Measurements from ENCODE around the gene TLR6. TPM values are rescaled to one million over a fixed set of nuclear protein-coding genes. Genes with fewer than 3 reads are reported as not detected.
A peak's percentile ranks its signal among the peaks of the same experiment; 100 is the strongest.

TLR6 gene
- total RNA-seq, 1 donor from 2014 or later = 8.3 TPM

DNA sequence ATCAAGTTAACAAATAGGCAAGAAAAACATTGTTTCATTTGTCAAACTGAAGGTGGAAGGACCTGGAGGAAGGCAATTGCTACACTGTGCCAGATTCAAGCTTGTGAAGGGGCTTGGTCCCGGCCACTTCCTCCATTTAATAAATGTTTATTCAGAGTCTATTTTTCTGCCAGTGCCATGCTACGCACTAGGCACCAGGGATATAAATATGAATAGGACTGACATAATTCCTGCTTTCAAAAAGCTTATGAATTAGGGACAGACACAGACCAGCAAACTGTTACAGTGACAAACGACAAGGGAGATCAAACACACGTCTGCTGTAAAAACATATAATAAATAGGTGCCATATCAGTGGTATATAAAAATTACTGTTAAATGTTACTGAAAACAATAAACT lies 571 bp downstream of the TLR6 start:
- no peaks in the 10 kb centered on the region for H3K9me3 ChIP-seq
- peak overlapping the region; percentile 43 for H3K27ac ChIP-seq
- H3K36me3 ChIP-seq = no peaks in the 10 kb centered on the region
- no peak for TF ChIP-seq POLR2AphosphoS5 (IDR thresholded peaks at IDR 0.05; ENCODE audit: insufficient read depth in 1 of 2, low read depth in 1 of 2)
- TF ChIP-seq, protein P1, sequence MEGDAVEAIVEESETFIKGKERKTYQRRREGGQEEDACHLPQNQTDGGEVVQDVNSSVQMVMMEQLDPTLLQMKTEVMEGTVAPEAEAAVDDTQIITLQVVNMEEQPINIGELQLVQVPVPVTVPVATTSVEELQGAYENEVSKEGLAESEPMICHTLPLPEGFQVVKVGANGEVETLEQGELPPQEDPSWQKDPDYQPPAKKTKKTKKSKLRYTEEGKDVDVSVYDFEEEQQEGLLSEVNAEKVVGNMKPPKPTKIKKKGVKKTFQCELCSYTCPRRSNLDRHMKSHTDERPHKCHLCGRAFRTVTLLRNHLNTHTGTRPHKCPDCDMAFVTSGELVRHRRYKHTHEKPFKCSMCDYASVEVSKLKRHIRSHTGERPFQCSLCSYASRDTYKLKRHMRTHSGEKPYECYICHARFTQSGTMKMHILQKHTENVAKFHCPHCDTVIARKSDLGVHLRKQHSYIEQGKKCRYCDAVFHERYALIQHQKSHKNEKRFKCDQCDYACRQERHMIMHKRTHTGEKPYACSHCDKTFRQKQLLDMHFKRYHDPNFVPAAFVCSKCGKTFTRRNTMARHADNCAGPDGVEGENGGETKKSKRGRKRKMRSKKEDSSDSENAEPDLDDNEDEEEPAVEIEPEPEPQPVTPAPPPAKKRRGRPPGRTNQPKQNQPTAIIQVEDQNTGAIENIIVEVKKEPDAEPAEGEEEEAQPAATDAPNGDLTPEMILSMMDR (IDR thresholded peaks at IDR 0.05) = no peak
- TF ChIP-seq POLR2A (IDR thresholded peaks at IDR 0.05) = no peak
- intact Hi-C loops (cut with DNase I) = no loop called here
- H3K4me1 ChIP-seq = no peaks in the 10 kb centered on the region
- DNase-seq (ENCODE audit: extremely low spot score in 2 of 2) = no peak
- peak overlapping the region; percentile 26 to 40 for H3K4me3 ChIP-seq
- H3K27me3 ChIP-seq = no peaks in the 10 kb centered on the region

DNA sequence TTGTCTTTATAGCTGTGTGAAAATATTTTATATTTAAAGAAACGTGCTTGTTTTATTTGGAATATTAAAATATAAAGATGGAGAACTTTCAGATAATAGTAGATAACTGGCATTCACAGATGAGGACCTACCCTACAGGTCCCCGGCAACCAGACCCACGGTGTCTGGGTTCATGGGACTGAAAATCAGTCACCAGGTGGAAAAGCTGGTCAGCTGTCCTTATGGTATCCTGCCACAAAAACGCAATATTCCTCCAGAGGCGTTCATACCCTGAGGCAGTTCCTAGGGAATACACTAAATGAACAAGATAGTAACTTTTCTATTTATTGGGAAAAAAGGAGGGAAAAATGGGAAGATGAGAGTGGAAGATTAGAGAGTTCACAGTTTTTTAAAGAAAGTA lies 1.2 kb downstream of the TLR6 start:
- no peaks in the 10 kb centered on the region for H3K9me3 ChIP-seq
- H3K27ac ChIP-seq = no peak overlapping the region
- DNase-seq (ENCODE audit: extremely low spot score in 2 of 2) = no peak
- no peaks in the 10 kb centered on the region for H3K4me1 ChIP-seq
- TF ChIP-seq POLR2A (IDR thresholded peaks at IDR 0.05) (no peak), POLR2AphosphoS5 (IDR thresholded peaks at IDR 0.05; ENCODE audit: insufficient read depth in 1 of 2, low read depth in 1 of 2) (no peak)
- TF ChIP-seq, protein P1 (IDR thresholded peaks at IDR 0.05) = no peak
- no peaks in the 10 kb centered on the region for H3K27me3 ChIP-seq
- H3K36me3 ChIP-seq = no peaks in the 10 kb centered on the region
- no peak overlapping the region for H3K4me3 ChIP-seq
- intact Hi-C loops (cut with DNase I) = no loop called here

DNA sequence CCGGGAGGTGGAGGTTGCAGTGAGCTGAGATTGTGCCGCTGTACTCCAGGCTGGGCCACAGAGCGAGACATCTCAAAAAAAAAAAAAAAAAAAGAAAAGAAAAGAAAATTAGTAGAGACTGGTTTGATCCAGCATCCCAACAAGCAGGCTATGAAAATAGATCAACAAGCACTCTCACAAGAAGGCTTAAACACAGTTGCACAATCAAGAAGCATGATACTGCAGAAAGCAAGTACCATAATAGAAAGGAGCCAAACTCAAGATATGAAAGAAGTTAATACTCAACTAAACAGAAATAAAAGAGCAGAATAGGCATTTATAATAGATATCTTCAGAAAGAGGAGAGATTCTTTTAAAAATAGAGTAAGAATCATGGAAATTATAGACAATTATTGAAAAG lies 10.6 kb downstream of the TLR6 start:
- Histone ChIP-seq H3K4me1 (no peaks in the 10 kb centered on the region), H3K36me3 (no peaks in the 10 kb centered on the region), H3K27ac (no peak overlapping the region), H3K9me3 (no peaks in the 10 kb centered on the region), H3K27me3 (no peaks in the 10 kb centered on the region), H3K4me3 (no peak overlapping the region)
- TF ChIP-seq POLR2AphosphoS5 (IDR thresholded peaks at IDR 0.05; ENCODE audit: insufficient read depth in 1 of 2, low read depth in 1 of 2) (no peak), POLR2A (IDR thresholded peaks at IDR 0.05) (no peak)
- TF ChIP-seq, protein P1 (IDR thresholded peaks at IDR 0.05) = no peak
- intact Hi-C loops (cut with DNase I) = no loop called here
- DNase-seq (ENCODE audit: extremely low spot score in 2 of 2) = no peak

DNA sequence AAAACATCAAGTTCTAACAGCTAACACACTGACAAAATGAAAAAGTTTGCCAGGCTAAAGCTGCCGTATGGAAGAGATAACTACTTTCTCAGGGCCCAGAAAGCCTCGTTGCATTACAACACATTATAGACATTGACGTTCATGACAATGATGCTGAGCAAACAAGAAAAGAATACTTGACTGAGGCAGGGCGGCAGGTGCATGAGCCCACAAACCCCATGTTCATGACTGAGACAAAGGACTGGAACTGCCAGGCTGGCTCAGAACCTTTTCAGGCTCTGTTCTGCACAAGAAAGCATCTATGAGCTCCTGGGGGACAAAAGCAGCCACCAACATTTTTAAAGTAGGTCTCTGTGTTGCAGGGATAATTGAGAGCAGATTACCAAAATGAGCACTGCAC lies 13.6 kb downstream of the TLR6 start:
- intact Hi-C loops (cut with DNase I) = no loop called here
- no peaks in the 10 kb centered on the region for H3K27me3 ChIP-seq
- H3K9me3 ChIP-seq = no peaks in the 10 kb centered on the region
- H3K4me3 ChIP-seq = no peak overlapping the region
- TF ChIP-seq, protein P1 (IDR thresholded peaks at IDR 0.05) = no peak
- TF ChIP-seq POLR2A (IDR thresholded peaks at IDR 0.05) (no peak), POLR2AphosphoS5 (IDR thresholded peaks at IDR 0.05; ENCODE audit: insufficient read depth in 1 of 2, low read depth in 1 of 2) (no peak)
- H3K27ac ChIP-seq = no peak overlapping the region
- no peaks in the 10 kb centered on the region for H3K4me1 ChIP-seq
- no peak for DNase-seq (ENCODE audit: extremely low spot score in 2 of 2)
- no peaks in the 10 kb centered on the region for H3K36me3 ChIP-seq

DNA sequence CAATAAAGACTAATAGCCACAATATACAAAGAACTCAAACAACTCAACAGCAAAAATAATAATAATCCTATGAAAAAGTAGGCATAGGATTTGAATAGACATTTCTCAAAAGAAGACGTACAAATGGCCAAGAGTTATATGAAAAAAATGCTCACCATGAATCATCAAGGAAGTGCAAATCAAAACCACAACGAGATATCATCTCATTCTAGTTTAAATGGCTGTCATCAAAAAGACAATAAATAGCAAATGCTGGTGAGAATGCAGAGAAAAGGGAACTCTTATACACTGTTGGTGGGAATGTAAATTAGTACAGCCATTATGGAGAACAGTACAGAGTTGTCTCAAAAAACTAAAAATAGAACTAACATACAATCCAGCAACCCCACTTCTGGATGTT lies 18.8 kb downstream of the TLR6 start:
- no peak for DNase-seq (ENCODE audit: extremely low spot score in 2 of 2)
- TF ChIP-seq, protein P1 (IDR thresholded peaks at IDR 0.05) = no peak
- TF ChIP-seq POLR2AphosphoS5 (IDR thresholded peaks at IDR 0.05; ENCODE audit: insufficient read depth in 1 of 2, low read depth in 1 of 2) (no peak), POLR2A (IDR thresholded peaks at IDR 0.05) (no peak)
- H3K27me3 ChIP-seq = no peaks in the 10 kb centered on the region

More for the DNA sequence above, 18.8 kb downstream of the TLR6 start:
- Histone ChIP-seq H3K36me3 (no peaks in the 10 kb centered on the region), H3K27ac (no peak overlapping the region), H3K9me3 (peaks cover 8% of the 10 kb centered on the region), H3K4me1 (no peaks in the 10 kb centered on the region), H3K4me3 (no peak overlapping the region)
- intact Hi-C loops (cut with DNase I) = no loop called here
